NCI-H345 treated with DMSO at 0.1 percent for 48 hours (cell line): Measurements from ENCODE around the gene NRIP2.
A peak's percentile ranks its signal among the peaks of the same experiment; 100 is the strongest.

Experiments
- DNase-seq: peaks from one replicate; lab custom pipeline; 2025; ENCODE audit not compliant: unreplicated experiment; lab: John Stamatoyannopoulos, UW

The NRIP2 gene

DNA sequence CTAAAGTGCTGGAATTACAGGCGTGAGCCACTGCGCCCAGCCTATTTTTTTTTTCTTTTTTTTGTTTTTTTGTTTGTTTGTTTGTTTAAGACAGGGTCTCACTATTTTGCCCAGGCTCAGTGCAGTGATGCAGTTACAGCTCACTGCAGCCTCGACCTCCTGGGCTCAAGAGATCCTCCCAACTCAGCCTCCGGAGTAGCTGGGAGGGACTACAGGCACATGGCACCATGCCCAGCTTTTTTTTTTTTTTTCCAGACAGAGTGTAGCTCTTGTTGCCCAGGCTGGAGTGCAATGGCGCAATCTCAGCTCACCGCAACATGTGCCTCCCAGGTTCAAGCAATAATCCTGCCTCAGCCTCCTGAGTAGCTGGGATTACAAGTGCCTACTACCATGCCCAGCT lies 28.1 kb downstream of the NRIP2 start:
- no peak for DNase-seq

DNA sequence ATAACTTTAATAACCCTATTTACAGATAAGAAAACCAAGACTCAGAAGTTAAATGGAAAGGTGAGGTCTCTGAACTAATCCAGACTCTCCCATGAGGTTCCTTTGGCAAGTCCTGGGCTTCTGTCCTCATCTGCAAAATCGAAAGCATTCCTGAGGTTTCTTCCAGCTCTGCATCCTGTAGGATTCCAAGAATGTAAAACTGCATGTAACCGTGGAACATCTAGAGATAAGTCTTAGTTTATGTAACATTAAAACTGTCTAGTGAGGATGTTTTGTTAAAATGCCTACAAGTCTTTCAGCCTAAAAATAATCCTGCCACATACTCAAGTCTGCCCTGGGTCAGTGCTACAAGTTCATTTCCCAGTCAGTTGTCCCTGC lies 29.7 kb downstream of the NRIP2 start:
- DNase-seq, result no peak

DNA sequence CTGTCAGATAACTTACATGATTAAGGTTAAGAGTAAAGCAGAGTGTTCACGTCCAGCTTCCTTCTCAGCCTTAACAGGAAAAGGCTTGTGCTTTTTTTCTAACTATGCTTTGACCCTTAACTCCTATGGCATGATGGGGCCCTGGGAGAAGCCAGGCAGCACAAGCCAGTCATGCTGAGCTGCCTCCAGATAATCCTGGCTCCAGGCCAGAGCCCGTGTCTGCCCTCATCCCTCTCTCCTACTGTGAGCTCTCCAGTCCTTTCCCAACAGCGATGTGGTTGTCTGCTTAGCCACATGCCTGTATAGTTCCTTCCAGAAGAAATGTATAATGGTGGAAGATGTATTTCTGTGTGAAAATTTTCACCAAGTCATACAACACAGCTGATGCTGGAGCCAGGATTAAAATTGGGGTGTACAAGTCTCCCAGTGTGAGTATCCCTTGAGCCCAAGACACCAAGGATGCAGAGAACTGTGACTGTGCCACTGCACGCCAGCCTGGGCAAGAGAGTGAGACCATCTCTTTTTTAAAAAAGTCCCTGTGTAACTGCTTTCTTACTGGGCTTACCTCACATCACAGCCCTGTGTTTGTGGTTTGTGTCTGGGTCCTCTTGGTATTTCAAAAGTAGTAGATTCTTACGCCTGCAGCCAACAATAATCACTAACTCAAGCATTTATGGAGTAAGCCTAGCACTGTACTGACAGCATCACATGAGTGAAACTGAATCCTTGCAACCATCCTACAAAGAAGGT lies 30.3 kb downstream of the NRIP2 start:
- no peak for DNase-seq

DNA sequence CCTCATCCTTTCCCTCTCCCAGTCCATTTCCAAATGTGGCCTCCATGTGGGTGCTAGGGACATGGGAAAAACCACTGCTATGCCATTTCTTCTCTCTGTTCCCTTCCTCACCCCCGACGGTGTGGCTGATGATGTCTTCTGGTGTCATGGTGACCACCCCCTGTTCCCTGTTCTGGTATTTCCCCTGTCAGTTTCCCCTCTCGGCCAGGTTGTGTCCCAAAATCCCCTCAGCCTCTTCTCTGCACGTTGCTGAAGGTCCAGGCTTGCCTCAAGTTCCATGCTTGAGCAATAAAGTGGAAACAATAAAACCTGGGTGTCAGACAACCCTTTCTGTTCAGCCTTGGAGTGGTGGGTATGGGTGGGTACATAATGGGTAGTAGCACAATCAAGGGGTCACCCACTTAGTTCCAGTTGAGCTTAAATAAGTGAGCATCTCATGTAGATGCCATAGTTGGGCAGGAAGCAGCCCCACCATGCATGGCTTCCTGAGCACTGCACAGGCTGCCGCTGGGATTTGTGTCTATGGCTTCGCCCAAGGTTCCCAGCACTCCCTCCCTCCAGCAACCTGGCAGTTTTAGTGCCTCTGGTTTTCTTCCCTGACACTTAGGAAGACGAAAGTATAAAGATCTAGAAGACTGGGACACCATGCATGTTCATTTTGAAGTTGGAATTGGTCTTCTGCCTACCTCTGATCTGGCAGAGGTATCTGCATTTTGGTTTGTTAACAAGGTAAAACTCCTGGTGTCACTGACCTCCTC lies 31.0 kb downstream of the NRIP2 start:
- DNase-seq, result no peak

DNA sequence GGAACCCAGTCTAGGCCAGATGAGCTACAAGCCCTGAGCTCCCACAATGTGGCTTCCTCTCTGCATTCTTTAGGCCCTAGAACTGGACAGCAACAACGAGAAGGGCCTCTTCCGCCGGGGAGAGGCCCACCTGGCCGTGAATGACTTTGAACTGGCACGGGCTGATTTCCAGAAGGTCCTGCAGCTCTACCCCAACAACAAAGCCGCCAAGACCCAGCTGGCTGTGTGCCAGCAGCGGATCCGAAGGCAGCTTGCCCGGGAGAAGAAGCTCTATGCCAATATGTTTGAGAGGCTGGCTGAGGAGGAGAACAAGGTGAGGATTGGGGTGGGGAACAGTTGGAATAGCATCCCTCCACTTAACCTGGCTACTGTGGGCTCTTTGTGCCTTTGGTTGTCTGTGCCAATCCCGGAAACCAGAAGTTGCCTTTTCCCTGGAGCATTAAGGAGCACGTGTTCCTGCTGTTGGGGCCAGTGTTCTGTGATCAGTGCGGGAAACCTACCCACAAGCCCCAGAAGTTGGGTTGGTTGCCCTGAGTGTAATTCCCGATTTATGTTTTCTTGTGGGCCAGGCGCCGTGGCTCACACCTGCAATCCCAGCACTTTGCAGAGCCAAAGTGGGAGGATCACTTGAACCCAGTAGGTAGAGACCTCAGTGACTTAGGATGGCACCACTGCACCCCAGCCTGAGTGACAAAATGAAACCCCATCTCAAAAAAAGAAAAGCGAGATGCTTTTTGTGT lies 33.6 kb downstream of the NRIP2 start:
- no peak for DNase-seq

DNA sequence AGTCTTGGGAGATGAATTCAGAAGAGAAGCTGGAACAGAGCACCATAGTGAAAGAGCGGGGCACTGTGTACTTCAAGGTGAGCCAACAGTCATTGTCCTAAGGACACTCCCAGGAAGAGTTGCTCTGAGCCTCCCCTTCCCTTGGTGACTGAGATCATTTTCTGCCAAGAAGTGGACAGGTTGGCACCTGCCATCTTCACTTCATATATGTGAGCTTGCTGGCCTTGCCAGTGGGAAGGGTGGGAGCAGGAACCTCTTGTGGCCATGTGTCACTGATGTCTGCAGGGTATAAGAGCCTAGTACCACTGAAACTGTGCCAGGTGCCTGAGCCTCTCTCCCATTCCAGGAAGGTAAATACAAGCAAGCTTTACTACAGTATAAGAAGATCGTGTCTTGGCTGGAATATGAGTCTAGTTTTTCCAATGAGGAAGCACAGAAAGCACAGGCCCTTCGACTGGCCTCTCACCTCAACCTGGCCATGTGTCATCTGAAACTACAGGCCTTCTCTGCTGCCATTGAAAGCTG lies 34.7 kb downstream of the NRIP2 start:
- DNase-seq, result no peak

DNA sequence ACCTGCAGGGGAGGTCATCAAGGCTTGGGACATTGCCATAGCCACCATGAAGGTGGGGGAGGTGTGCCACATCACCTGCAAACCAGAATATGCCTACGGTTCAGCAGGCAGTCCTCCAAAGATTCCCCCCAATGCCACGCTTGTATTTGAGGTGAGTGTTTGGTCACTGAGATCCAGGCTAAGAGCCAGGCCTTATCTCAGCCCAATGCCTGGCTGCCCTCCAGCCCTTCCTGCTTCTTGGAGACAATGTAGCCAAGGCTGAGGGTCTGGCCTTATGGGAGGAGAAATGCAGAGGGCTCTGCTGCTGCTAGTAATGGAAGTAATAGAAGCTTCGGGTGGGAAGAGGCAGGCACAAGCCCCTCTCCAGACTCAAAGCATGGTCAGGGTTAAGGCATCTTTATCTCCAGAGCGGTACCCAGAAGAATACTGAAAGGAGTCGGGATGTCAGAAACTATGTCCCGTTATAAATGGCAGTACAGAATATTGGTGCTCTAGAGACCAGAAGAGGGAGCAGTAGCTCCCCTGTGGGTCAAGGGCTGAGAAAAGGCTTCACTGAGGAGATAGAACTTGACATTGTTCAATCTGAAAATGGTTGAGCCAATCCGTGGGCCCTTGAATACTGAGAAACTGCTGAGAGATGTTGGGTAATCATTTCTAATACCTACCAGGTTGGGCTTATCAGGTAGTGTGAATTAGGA lies 37.0 kb downstream of the NRIP2 start:
- no peak for DNase-seq

DNA sequence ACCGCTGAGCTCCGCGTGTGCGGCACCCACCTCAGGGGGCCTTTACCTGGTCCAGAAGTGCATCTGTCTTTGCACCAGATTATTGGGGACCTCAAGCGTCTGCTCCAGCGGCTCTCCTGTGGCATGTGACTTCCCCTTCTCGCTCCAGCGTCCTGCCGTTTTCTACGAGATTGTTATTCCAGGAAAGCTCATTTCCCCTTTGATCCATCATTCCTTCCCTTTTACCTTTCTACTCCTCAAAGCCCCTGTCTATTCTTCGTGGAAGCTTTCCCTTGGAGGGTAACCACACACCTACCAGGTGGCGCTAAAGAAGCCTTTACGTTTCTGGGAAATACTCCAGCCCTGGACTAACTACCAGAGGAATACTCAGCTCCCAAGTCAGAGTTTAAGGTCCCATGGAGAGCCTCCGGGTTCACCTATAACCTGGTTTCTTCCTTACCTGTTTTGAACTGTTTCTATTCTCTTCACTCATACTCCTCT lies 38.6 kb downstream of the NRIP2 start:
- no peak for DNase-seq

DNA sequence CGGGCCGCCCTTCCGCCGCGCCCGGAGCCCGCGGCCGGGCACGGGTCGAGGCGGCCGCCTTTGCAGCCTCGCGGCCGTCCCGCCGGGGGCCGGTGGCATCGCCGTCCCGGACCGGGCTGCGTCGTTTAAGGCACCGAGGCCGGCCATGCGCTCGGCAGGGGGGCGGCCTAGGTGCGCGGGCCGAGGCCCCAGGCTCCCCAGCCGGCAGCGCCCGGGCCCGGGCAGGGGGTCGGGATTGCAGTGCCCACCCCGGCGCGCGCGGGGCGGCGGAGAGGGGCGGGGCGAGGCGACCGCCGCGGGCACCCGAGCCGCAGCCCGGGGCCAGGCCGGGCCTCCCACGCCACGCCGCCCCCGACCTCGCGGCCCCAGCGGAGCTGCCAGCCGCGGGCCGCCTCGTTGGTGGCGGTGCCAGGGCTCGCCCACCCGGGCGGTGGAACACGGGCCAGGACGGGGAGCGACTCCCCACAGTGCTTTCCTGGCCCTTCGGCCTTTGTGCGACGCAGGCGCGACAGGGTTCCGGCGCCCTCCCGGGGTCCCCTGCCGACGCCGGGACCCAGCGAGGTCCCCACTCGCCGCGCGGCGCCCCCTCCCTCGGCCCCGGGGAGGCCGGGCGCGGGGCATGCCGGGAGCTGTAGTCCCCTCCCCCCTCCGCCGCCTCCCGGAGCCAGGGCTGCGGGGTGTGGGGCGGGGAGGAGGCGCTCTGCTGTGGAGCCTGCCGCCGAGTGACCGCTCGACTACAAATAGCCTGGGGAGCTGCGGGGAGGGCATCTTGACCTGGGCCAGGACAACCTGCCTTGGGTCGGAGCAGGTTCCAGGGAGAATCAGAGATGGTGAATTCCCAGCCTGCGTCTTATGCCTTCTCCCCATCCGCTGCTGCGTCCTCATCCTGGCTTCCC lies 39.3 kb downstream of the NRIP2 start:
- DNase-seq, result peak; percentile 23

DNA sequence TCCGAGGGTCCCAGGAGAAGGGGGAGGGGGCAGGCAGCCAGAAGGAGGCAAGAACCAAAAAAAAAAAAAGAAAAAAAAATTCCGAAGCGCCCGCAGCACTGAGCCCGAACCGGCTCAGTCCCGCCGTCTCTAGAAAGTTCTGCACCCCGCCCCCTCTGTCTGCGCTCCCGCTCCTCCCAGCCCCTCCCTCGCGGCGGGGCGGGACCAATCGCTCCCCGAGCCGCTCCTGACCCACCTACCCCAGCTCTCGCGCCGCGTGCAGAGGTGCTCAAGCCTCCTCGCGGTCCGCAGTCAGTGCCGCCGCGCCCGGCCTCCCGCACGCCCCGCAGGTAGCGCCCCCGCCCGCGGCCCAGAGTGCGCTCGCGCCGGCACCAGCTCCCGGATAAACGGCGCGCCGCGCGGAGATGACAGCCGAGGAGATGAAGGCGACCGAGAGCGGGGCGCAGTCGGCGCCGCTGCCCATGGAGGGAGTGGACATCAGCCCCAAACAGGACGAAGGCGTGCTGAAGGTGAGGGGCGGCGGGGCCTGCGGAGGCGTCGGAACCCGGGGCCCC lies 40.0 kb downstream of the NRIP2 start, which contains the start of gene FKBP4:
TSS of gene FKBP4 (plus strand) at position 235 of the 554 bp plus-strand sequence. CDS start at position 405, 170 bp downstream.
- peak; percentile 61 for DNase-seq

DNA sequence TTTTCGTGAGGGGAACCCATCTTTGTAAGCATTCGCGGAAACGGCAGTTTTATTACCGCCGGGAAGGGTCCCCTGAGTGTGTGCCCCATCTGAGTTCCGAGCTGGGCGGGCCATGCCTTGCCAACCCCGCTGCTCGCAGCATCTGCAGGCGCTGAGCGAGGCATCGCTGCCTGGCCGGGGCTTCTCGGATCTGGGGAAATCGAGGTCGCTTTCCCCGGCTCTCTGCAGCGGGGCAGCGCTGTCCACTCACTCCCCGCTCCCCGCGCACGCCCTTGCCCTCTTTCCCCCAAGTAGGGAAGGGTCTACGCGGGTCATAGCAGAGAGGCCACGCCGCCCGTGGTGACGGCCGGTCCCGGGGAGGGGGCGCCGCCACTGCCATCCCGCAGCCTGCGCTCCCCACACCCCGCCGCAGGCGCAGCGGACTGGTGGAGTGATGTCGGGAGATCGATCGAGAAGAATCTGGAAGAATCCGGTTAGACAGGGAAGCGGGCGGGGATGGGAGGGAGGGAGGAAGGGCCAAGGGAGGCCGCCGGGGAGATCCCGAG lies 40.6 kb downstream of the NRIP2 start:
- no peak for DNase-seq

DNA sequence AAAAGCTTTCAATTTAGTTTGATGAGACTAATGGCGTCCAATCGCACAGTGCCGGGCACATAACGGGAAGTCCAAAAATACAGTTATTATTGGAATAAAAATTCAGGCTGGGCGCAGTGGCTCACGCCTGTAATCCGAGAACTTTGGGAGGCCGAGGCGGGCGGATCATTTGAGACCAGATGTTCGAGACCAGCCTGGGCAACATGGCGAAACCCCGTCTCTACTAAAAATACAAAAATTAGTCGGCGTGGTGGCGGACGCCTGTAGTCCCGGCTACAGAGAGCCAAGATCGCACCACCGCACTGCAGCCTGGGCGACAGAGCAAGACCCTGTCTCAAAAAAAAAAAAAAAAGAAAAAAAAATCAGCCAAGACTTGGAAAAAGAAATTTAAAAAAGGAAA lies 41.3 kb downstream of the NRIP2 start:
- no peak for DNase-seq

DNA sequence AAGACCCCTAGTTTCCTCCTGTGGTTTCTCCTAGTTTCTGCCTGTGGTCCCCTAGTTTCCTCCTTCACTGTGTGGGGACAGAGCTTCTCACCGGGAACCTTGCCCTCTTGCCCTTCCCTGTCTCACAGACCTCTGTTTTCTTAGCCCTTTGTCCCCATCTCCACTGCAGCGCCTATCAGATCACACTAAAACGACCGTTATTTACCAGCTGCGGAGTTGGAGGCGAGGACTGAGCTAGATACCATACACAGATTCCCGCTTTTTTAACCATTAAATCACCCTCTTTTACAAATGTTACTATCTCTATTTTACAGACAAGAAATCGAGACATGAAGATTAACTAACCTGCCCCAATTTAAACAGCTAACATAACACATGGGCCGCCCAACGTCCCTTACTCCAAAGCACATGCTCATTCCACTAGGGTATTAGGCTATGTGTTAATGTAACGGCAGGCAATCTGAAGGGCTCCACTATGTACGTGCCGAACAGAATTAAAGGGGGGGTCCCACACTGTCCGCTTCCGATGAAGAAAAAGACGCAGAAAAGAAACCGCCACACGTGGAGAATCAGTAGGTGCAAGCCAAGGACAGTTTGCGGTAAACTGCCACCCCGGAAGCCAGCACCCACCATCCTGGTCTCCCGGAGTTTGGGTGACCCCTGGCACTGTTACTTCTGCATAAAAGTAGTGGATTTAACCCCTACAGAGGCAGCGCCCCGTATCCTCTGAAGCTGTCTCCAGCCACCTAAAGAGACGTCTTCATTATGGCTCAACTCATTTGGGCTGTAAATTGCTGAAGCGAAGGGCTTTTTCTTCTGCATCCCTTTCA lies 41.9 kb downstream of the NRIP2 start:
- DNase-seq, result no peak

DNA sequence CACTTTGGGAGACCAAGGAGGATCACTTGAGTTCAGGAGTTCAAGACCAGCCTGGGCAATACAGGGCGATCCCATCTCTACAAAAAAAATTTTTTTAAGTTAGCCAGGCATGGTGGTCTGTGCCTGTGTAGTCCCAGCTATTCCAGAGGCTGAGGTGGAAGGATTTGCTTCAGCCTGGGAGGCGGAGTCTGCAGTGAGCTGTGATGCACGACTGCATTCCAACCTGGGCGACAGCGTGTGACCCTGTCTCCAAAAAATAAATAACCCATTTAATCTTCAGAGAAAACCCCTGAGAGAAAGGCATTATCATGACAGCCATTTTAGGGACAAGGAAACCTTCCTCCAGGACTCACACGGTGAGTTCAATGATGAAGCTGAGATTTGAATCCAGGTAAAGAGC lies 43.7 kb downstream of the NRIP2 start:
- no peak for DNase-seq

DNA sequence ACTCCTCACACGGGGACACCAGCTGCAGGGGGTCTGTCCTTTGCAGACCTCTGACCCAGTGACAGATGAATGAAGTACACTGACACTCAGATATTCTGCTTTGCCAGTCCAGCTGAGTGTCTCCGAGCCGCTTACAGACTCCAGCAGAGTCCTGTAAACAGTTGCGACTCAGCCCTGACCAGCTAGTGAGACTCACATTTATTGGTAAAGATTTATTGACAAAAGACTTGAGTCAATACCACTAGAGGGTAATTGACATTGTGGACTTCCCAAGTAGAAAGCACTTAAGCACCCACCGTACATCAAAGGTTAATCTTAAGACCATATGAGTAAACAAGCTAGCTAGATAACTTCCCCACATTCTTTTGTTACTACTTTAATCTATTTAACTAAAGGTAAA lies 49.8 kb downstream of the NRIP2 start:
- DNase-seq, result no peak

DNA sequence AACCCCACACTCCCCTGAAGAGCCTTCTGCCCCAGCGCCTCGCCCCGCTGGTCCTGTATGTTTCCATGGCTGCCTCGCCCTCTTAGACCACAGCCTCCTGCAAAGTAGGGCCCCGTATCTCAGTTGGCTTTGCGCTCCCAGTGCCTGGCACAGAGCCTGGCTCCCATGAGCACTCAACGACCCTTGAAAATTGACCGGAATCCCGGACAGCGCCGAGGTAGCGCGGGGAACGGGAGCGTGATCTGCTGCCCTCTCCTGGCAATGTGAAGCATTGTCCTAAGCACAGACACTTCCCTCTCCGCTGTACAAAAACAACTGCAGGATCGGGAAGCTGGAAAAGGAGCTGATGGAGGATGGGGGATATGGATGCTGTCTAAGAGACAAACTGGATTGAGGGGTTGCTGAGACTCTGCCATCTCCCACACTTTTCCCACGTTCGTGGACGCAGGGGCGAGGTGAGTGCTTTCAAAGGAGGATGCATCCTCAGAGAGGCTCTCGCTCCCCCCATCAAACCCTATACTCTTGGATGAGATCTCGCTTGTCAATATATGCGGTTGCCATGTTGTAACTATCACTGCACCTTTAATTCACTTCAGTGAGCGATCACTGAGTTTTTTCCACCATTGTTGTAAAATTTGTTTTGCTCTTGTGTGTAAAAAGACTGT lies 50.8 kb downstream of the NRIP2 start:
- DNase-seq, result peak; percentile 64

DNA sequence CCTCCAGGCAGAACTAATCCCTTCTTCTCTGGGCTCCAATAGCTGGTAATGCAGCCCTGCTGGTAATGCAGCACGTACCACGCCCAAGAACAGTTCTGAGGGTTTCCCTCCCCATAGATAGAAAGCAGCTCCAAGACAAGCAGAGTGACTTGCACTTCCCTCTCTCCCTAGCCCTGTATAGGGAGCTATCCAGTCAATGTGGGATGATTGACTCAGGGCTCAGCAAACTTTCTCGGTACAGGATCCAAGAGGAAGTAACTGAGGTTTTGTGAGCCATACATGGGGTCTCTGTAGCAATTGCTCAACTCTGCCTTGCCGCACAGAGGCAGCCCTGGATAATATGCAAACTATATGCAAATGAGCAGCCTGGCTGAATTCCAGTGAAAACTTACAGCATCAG lies 55.6 kb downstream of the NRIP2 start:
- no peak for DNase-seq
